GF-D8 (cell line): ENCODE data around the gene TMEM139.
"Not testable (repeated sequence)": the region's sequence is repeated elsewhere in the genome, so short reads cannot be mapped to it uniquely, and the experiment has no call there.

ENCODE experiments used
- DNase-seq: peaks from one replicate; lab custom pipeline; 2025; lab: John Stamatoyannopoulos, UW

TMEM139 gene

DNA sequence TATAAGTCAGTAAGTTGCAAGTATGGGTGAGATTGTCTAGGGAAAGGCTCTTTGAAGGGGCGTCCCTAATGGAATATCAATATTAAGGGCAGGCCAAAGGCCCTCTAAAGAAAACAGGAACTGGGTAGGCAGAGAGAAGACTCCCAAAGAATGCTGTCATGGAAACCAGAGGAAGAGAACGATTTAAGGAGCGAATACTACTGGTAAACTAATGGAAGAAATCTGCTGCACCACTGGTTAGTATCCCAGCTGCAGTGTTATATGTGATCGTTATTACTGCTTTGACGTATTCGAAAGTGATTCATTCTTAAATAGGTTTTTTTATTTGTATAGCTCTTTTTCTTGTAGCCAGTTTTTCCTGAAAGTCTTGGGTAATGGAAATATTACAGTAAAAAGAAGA, 4.7 kb downstream of the TMEM139 start:
- DNase-seq = peak; percentile 28

DNA sequence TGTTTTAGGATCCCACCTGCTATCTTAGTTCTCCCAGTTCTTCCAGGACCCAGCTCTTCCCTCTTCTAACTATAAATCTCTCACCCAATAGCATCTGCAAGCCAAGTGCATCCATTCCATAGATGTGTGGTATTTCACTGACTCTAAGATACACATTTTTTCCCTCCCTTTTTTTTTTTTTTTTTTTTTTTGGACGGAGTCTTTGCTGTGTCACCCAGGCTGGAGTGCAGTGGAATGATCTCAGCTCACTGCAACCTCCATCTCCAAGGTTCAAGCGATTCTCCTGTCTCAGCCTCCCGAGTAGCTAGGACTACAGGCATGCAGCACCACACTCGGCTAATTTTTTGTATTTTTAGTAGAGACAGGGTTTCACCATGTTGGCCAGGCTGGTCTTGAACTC, 5.1 kb downstream of the TMEM139 start:
- DNase-seq = not testable (repeated sequence)

DNA sequence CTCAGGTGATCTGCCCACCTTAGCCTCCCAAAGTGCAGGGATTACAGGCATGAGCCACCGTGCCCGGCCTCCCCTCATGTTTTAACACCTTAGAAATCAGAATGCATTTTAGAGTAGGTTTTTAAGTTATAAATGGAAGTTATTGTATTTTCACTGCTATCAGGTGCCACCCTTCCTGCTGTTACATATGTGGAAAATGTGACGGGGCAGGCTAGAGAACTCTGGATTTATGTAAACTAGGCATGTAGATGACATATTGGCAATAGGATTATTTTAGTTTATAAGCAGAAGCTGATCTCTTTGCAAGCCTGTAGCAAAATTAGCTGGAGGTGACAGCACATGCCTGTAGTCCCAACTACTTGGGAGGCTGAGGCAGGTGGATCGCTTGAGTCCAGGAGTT, 5.5 kb downstream of the TMEM139 start:
- no peak for DNase-seq

DNA sequence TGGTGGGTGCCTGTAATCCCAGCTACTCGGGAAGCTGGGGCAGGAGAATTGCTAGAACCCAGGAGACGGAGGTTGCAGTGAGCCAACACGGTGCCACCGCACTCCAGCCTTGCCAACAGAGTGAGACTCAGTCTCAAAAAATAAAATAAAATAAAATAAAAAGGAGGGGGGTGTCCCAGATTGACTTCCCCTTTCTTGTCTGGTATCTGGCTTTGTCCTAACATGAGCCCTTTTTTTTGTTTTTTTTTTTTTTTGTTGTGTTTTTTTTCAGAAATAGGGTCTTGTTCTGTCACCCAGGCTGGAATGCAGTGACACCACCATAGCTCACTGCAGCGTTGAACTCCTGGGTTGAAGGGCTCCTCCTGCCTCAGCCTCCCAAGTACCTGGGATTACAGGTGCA, 8.1 kb downstream of the TMEM139 start:
- no peak for DNase-seq

DNA sequence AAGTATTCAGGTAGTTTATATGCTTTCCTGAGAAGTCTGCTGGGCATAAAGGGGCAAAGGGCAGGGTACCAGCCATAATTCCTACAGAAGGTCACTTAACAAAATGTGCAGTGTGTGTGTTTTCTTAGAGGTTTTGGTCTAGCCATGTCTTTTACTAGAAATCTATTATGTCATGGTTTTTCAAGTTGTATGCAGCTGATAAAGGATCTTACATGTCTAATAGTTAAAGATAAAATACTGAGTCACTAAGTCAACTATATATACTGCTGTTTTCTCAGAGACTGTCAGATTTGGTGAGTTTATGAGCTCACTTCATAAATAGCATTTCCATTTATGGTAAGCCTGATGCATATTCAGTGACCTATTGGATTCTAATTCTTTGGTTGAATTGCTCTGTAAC, 11.1 kb downstream of the TMEM139 start:
- DNase-seq = no peak

DNA sequence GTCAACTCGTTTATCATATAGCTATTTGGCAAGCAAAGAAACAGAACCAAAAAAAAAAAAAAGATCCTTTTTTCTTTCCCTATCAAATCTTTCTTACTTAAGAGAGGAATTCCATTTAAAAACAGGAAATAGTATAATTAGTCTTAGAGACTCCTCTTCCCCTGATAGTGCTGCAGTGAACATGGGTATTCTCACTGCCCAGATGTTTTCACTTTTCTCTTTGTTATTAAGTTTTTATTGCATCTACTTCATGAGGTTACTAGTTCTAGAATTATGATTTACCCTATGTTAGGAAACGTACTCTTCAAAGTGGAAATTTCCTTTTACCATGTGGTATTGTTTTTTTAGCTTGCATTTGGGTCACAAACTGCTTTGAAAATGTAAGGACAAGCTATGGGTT, 11.9 kb downstream of the TMEM139 start:
- no peak for DNase-seq

DNA sequence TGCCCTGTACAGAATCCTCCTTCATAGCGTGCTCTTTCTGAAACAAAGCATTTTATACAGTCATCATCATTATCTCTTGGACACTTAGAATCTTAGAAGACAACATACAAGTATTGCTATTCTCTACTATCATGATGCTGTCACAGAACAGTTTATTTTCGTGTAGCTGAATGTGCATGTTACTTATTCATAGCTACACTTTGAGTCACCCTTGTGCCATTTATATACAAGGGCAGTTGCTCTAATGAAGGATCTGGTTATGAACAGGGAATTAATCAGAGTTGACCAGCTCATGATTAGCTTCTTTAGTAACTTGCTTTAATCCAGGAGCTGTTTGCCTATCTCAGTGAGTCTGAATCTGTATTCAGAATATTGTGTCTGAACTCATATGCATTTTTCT, 14.6 kb downstream of the TMEM139 start:
- DNase-seq = no peak

DNA sequence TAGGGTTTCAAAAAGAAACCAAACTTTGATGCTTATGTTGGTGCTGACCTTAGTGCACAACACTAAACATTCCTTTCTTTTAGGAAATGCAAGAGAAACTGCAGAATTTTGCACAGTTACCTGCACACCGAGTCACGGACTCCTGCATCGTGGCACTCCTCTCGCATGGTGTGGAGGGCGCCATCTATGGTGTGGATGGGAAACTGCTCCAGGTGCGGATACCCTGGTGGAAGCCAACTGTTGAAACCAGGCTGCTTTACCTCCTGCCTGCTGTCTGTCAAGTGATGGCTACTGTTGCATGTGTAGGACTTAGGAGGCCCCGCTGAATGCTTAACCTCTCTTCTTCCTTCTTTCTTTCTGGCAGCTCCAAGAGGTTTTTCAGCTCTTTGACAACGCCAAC, 15.1 kb downstream of the TMEM139 start:
- no peak for DNase-seq

DNA sequence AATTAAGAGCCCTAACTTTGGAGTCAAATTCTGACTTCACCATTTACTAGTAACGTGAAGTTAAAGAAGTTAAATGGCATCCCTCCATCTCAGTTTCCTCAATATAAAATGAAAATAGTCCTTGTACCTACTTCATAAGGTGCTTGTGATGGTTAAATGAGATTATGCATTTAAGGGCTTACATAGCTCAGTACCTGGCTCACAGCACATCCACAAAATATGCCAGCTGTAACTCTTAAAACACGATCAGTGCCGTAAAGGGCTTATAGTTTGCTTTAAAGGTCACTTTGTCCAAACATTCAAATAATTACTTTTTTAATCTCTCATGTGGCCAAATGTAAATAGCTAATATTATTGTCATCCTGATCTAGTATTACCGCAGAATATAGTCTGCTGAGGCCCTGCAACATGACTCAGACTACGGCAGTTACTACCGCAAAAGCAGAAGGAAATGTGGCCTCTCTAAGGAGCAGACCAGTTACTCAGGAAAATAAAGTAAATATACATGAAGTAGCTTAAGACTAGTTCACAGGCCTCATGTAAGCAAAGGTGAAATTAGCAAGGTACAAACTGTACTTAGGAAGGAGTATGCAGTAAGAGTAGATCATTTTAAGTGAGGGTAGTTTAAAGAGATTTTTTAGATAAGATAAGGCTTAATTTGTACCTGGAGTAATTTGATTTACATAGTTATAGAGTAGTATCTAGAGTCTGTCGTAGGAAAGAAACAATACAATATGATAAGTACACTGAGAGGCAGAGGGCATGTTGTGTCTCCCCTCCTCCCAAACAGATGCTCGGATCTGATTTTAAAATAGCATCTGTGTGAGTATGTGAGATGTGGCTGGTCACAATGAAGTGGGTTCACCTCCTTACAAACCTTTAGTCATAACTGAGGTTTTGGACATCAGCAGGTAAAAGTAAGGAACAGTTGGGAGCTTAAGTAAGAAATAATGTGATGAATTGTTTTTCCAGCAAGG, 16.5 kb downstream of the TMEM139 start:
- peak; percentile 92 for DNase-seq

DNA sequence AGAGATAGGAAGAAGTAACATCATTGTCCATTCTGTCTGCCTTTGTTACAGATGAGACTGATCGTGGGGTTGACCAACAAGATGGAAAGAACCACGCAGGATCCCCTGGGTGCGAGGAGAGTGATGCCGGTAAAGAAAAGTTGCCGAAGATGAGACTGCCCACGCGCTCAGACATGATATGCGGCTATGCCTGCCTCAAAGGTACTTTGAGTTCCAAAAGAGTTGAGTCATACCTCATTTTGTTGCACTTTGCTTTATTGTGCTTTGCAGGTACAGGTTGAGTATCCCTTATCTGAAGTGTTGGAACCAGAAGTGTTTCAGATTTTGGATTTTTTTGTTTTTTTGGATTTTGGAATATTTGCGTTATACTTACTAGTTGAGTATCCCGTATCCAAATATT, 19.0 kb downstream of the TMEM139 start:
- DNase-seq = no peak

DNA sequence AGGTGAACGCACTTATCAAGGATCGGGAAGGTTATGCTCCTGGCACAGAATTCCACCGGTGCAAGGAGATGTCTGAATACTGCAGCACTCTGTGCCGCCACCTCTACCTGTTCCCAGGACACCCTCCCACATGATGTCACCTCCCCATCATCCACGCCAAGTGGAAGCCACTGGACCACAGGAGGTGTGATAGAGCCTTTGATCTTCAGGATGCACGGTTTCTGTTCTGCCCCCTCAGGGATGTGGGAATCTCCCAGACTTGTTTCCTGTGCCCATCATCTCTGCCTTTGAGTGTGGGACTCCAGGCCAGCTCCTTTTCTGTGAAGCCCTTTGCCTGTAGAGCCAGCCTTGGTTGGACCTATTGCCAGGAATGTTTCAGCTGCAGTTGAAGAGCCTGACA, 20.2 kb downstream of the TMEM139 start:
- DNase-seq = no peak

DNA sequence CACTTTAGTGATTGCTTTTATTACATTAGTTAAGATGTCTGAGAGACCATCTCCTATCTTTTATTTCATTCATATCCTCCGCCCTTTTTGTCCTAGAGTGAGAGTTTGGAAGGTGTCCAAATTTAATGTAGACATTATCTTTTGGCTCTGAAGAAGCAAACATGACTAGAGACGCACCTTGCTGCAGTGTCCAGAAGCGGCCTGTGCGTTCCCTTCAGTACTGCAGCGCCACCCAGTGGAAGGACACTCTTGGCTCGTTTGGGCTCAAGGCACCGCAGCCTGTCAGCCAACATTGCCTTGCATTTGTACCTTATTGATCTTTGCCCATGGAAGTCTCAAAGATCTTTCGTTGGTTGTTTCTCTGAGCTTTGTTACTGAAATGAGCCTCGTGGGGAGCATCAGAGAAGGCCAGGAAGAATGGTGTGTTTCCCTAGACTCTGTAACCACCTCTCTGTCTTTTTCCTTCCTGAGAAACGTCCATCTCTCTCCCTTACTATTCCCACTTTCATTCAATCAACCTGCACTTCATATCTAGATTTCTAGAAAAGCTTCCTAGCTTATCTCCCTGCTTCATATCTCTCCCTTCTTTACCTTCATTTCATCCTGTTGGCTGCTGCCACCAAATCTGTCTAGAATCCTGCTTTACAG, 20.8 kb downstream of the TMEM139 start:
- DNase-seq = peak; percentile 5

DNA sequence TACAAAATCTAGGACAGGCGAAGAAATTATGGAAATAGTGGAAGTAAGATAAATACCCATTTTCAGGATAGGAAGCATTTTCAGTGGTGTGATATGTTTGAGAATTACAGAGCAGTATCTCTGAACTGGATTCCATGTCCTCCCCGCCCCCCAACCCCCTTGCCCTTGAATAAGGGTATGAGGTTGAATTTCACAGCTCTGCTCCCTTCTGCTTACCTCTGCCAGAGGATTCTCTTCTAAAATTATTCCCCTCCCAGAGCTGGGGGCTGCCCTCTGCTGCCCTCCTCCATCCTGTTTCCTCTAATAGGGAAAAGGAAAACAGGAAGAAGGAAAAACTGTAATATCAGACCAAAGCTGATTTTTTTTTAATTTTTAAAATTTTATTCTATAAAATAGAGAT, 23.9 kb downstream of the TMEM139 start:
- DNase-seq = no peak

DNA sequence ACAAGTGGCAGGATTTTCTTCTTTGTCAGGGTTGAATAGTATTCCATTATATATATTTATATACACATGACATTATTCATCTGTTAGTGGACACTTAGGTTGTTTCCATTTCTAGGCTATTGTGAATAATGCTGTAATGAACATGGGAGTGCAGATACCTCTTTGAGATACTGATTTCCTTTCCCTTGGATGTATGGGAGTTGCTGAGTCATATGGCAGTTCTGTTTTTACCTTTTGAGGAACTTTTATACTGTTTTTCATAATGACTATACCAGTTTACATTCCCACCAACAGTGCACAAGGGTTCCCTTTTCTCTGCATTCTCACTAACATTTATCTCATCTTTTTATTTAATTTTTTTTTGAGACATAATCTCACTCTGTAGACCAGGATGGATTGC, 29.4 kb downstream of the TMEM139 start:
- DNase-seq = no peak

DNA sequence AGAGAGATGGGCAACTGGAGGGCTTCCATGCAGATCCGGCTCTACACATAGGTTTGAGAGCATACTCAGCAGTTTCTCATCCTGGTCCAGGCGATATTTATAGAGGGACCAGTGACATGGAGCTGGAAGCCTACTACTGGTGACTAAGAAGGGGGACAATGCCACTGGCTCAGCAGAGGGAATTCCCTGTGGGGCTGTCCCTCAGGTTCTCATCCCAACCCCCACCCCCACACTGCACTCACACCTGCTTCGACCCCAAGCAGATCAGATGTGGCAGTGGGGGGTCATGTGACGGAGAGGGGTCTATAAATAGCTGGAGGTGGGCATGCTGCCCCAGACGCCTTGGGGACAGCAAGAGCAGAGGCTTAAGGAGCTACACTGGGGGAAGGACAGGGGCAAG, 31.0 kb downstream of the TMEM139 start, which contains the start of gene CLCN1:
CLCN1 (plus strand) TSS at position 336 of the 400 bp plus-strand sequence. CDS start 102 bp downstream, outside the sequence.
- no peak for DNase-seq

DNA sequence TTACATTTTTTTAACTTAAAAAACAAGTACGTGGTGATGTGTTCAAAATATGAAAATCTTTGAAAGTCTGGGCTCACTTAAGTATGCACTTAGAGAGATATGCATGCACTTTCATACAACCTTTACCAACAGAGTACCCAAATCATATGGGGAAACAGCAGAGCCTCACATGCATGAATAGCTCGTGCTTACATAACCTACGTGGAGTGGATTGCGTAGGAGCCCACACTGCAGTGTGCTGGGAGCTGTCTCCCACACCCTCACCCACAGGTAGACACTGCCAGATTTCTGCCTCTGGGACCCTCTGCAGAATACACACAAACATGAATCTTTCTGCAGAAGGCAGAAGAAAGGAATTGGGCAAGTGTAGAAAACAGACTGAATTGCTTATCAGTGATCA, 31.7 kb downstream of the TMEM139 start:
- DNase-seq = peak; percentile 43

DNA sequence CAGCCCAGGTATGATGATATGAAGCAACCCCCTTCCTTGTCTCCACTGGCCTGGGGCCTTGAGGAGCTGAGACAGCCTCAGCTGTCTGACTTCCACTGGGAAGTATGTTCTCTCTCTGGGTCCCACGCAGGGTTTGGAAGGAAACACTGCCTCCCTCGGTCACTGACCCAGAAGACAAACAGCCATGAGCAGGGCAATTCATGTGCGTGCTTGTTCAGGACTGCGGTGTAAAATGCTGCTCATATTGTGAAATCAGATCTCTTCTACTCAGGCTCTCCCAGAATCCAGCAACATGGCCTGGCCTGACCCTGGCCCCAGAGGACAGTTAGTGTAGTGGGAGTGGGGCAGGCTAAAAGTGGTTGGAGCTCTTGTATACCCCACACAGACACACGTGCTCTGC, 33.9 kb downstream of the TMEM139 start:
- DNase-seq = no peak

DNA sequence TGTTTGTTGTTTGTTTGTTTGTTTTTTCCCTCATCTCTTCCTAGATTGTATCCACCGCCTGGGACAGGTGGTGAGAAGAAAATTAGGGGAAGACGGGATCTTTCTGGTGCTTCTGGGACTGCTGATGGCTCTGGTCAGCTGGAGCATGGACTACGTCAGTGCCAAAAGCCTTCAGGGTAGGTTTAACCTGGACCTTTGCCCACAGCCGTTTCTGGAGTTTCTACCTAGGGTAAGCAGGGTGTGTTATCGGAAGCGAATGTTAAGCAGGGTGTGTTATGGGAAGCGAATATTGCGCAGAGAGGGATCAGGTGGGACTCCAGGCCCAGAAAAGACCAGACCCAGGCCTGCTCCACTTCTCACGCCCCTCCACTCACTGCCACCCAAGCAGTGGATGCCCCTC, 35.9 kb downstream of the TMEM139 start:
- no peak for DNase-seq

DNA sequence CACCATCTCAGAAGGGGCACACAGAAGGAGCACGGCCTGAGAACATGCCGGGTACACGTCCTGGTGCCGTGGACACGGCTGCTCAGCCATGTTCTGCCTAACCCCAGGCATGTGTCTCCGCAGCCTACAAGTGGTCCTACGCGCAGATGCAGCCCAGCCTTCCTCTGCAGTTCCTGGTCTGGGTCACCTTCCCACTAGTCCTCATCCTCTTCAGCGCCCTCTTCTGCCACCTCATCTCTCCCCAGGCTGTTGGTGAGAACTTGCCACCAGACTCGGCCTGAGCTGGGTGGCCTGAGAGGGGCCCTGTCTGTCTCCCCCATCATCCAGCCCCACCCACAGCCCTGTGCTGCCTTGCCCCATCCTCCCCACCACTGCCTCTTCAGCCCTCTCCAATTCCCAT, 36.5 kb downstream of the TMEM139 start:
- DNase-seq = no peak

DNA sequence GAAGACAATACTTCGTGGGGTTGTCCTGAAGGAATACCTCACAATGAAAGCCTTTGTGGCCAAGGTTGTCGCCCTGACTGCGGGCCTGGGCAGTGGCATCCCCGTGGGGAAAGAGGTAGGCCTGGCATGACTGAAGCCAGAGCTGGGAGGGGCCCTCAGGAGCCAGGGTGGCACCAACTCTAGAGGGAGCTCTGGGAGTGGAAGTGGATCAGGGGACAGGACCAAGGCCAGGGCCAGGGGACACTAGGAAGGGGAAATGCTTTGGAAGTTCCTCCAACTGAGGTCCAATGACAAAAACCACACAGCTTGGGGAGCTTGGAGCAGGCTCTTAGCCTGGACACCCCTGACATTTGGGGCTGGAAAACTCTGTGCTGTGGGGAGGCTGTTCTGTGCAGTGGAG, 37.0 kb downstream of the TMEM139 start:
- no peak for DNase-seq

DNA sequence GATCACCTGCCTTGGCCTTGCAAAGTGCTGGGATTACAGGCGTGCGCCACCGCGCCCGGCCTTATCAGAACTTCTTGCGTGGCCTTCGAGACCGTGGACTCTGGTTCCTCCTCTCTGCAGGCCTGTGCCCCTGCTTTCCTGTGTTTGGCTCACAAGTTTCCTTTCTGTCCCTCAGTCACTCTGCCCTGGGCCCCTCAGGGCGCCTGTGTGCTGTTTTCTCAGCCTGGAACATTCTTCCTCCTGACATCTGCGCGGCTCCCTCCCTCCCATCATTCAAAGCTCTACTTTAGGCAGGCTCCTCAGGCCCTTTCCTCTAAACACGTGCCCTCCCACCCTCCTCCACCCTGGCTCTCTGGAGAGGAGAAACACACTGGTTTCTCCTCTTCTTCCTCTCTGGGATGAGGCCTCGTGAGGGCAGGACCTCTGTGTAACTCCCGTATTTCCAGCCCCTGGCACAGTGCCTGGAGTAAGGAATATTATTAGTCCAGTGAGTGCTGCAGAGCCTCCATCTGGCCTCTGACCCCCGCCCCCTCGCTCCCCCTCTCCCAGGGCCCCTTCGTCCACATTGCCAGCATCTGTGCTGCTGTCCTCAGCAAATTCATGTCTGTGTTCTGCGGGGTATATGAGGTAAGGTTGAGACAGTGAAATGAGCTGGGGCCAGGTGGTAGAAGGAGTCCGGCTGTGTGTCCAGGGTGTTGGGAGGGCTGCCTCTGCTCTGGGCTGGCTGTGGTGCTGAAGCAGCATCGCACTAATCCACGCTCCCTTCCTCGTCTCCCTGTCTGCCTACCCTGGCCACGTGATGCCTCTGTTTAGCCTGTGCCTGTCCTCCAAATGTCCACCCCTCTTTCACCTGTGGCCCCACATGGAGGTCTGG, 38.2 kb downstream of the TMEM139 start:
- DNase-seq = no peak

DNA sequence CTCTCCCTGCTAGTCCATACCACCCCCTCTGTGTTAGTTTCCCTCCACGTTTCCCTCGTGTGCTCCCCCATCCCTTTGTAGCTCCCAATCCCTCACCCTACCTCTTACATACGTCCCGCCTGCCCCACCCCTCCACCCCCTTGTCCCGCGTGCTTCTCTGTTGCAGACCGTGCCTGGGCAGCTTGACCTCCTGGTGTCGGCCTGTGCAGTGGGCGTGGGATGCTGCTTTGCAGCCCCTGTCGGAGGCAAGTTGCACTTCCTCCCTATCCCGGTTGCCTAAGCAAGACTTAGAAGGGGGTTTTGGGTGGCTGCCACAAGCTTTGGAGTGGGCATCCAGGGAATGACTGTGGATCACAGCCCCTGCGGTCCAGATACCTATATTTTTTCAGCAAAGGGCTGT, 38.9 kb downstream of the TMEM139 start:
- DNase-seq = no peak
